GM12801 (cell line): ENCODE data around the gene RASGRF1.

Source experiments
- TF ChIP-seq, protein P1 (sequence below): IDR thresholded peaks from one replicate; pipeline ENCODE4 v1.5.1; 2011; ENCODE audit warnings: control low read depth; ENCODE audit not compliant: insufficient read length; ENCODE audit errors: extremely low read depth

The RASGRF1 gene

GRCh38 chr15:78929536-78930264, 160.9 kb downstream of the RASGRF1 start:
- TF ChIP-seq, protein P1, sequence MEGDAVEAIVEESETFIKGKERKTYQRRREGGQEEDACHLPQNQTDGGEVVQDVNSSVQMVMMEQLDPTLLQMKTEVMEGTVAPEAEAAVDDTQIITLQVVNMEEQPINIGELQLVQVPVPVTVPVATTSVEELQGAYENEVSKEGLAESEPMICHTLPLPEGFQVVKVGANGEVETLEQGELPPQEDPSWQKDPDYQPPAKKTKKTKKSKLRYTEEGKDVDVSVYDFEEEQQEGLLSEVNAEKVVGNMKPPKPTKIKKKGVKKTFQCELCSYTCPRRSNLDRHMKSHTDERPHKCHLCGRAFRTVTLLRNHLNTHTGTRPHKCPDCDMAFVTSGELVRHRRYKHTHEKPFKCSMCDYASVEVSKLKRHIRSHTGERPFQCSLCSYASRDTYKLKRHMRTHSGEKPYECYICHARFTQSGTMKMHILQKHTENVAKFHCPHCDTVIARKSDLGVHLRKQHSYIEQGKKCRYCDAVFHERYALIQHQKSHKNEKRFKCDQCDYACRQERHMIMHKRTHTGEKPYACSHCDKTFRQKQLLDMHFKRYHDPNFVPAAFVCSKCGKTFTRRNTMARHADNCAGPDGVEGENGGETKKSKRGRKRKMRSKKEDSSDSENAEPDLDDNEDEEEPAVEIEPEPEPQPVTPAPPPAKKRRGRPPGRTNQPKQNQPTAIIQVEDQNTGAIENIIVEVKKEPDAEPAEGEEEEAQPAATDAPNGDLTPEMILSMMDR, result no peak

- TF ChIP-seq, protein P1, result no peak
These were observed 161.9 kb downstream of the RASGRF1 start for GRCh38 chr15:78928616-78929093.

DNA sequence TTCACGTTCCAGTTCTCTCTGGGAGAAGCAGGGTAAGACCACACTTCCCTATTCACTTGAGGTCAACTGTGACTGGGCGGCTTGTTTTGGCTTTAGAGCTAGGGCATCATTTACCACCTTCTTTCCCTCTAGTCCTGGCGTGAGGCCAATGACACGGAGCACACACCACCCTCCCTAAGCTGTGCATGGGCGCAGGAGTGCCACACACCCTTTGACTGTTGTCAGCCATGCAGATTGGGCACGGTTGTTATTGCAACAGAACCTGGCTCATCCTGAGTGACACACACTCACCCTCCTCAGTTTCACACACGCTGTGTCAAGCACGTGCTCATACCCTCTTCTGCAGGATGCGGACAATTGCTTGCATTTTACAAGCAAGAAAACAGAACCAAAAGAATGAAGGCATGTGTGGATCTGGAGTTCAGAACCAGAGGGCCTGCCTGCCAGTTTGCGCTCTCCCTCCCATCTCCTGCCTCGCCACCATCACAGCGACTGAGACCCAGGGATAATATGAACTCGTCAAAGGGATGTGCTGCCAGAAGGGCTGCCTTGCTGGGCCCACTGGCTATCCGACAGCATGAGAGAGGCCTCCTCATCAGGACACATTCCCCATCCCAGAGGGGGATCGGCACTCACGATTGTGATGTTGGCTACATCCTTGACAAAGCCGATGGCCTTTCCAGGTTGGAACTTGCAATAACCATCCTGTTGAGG, 163.3 kb downstream of the RASGRF1 start:
- TF ChIP-seq, protein P1, result no peak

DNA sequence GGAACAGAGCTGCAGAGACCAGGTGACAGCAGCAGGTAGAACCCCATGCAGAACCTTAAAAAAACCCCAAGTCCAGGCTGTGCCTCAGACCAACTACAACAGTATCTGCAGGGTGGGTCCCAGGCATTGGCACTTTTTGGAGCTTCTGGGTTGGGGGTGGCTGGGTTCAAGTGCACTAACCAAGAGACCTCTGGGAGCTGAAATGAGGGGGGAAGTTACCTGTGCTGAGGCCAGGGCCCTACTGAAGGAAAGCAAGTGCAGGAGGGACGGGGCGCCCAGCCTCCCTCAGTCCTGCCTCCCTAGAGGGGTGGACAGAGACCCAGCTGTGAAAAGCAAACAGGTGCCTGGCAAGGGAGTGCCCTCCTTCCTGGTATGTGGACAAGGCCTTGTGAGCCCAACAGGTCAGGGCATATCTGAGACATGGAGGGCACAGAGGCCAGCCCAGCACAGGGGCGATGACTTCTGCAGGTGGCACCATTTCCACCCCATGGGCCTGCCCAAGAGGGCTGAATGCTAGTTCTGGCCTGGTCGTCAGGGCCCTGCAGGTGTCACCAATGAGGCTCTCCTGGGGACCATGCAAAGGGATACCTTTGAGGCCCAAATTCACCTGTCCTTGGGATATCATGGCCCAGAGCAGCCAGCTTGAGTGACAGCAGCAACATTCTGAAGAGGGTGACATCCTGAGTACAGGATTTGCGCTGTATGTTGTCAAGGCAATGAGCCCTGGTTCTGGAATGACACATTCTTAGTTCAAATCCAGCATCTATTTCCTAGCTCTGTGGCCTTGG, 164.4 kb downstream of the RASGRF1 start:
- TF ChIP-seq, protein P1, result no peak

- TF ChIP-seq, protein P1, result no peak
These were observed 165.4 kb downstream of the RASGRF1 start for GRCh38 chr15:78925076-78925624.

GRCh38 chr15:78923480-78924360, 166.9 kb downstream of the RASGRF1 start:
- TF ChIP-seq, protein P1, result no peak
